GM18526 (cell line): Measurements from ENCODE around the gene KRT38.

ENCODE experiments used
- POLR2A ChIP-seq: IDR thresholded peaks from 3 replicates; pipeline ENCODE4 v1.6.1; 2011; ENCODE audit not compliant: insufficient read length; ENCODE audit errors: extremely low read depth

Gene KRT38

GRCh38 chr17:41393826-41394225, 47.0 kb downstream of the KRT38 start:
- no peak for TF ChIP-seq POLR2A

- no peak for TF ChIP-seq POLR2A
Measured at GRCh38 chr17:41393294-41393693, 47.5 kb downstream of the KRT38 start.

- TF ChIP-seq POLR2A, result no peak
Measured at GRCh38 chr17:41392278-41392677, 48.5 kb downstream of the KRT38 start.

GRCh38 chr17:41391535-41391934, 49.2 kb downstream of the KRT38 start:
- TF ChIP-seq POLR2A, result no peak

- TF ChIP-seq POLR2A, result no peak
Measured at GRCh38 chr17:41390411-41390938, 50.3 kb downstream of the KRT38 start.

- no peak for TF ChIP-seq POLR2A
Measured at GRCh38 chr17:41387670-41388069, 53.1 kb downstream of the KRT38 start.

GRCh38 chr17:41386227-41386626, 54.6 kb downstream of the KRT38 start:
- TF ChIP-seq POLR2A, result no peak
